Neuronal stem cell (in vitro differentiated cells): ENCODE measurements around the gene UBA5.

Source experiments
- DNase-seq: peaks from one replicate; pipeline ENCODE4 v3.0.0-alpha.2; 2013; ENCODE audit warnings: low spot score
- H2AFZ ChIP-seq: one replicate; pipeline ENCODE4 v1.6.1; 2013; ENCODE audit warnings: mild to moderate bottlenecking, low read length, inconsistent platforms
- H2AK5ac ChIP-seq: 2 replicates; pipeline ENCODE4 v1.6.1; 2013; ENCODE audit warnings: low read depth, mild to moderate bottlenecking, inconsistent platforms, low read length, moderate library complexity, mixed read lengths
- H2BK120ac ChIP-seq: 2 replicates; pipeline ENCODE4 v1.6.1; 2013; ENCODE audit warnings: low read depth, mild to moderate bottlenecking, inconsistent platforms, low read length, moderate library complexity, mixed read lengths
- H2BK12ac ChIP-seq: one replicate; pipeline ENCODE4 v1.6.1; 2013; ENCODE audit warnings: low read length, inconsistent platforms
- H2BK15ac ChIP-seq: 2 replicates; pipeline ENCODE4 v1.6.1; 2013; ENCODE audit warnings: mild to moderate bottlenecking, low read length, inconsistent platforms, mixed read lengths
- H2BK5ac ChIP-seq: one replicate; pipeline ENCODE4 v1.6.1; 2013; ENCODE audit warnings: inconsistent platforms, mild to moderate bottlenecking, low read length, moderate library complexity
- H3K14ac ChIP-seq: one replicate; pipeline ENCODE4 v1.6.1; 2013; ENCODE audit warnings: low read length, inconsistent platforms
- H3K18ac ChIP-seq: 2 replicates; pipeline ENCODE4 v1.6.1; 2013; ENCODE audit warnings: low read length, inconsistent platforms
- H3K23ac ChIP-seq: 2 replicates; pipeline ENCODE4 v1.6.1; 2013; ENCODE audit warnings: low read depth, mild to moderate bottlenecking, mixed read lengths, low read length, inconsistent platforms; ENCODE audit not compliant: poor library complexity
- H3K27ac ChIP-seq: replicated peaks from 3 replicates; pipeline ENCODE4 v1.5.1; 2013; ENCODE audit warnings: low read length, inconsistent platforms
- H3K27me3 ChIP-seq, 3 experiments: 2 replicates each; pipeline ENCODE4 v1.6.1; 2013; ENCODE audit warnings: low read length in 3 of 3, mild to moderate bottlenecking in 2 of 3, inconsistent platforms in 1 of 3, low read depth in 1 of 3, mixed read lengths in 1 of 3, moderate library complexity in 1 of 3; ENCODE audit not compliant: control insufficient read depth in 3 of 3, insufficient read depth in 3 of 3
- H3K36me3 ChIP-seq, 2 donors: replicated peaks in 1 of 2; 2 replicates each; pipeline ENCODE4 v1.6.1; 2013; ENCODE audit warnings: low read length in 2 of 2; ENCODE audit not compliant: control insufficient read depth in 2 of 2, insufficient read depth in 2 of 2
- H3K4ac ChIP-seq: 2 replicates; pipeline ENCODE4 v1.6.1; 2013; ENCODE audit warnings: inconsistent platforms, mild to moderate bottlenecking, low read length, moderate library complexity
- H3K4me1 ChIP-seq, 2 donors: 1 replicate in 1 of 2; 2 replicates in 1 of 2; pipeline ENCODE4 v1.6.1; 2013; ENCODE audit warnings: low read length in 2 of 2, low read depth in 1 of 2; ENCODE audit not compliant: control insufficient read depth in 2 of 2, insufficient read depth in 1 of 2
- H3K4me2 ChIP-seq: one replicate; pipeline ENCODE4 v1.6.1; 2013; ENCODE audit warnings: mild to moderate bottlenecking, low read length, inconsistent platforms; ENCODE audit not compliant: insufficient read depth, poor library complexity, severe bottlenecking
- H3K4me3 ChIP-seq, 2 donors: 2 replicates each; pipeline ENCODE4 v1.5.1; 2013; ENCODE audit warnings: low read length in 2 of 2, mild to moderate bottlenecking in 2 of 2, inconsistent platforms in 1 of 2, moderate library complexity in 1 of 2
- H3K79me1 ChIP-seq: one replicate; pipeline ENCODE4 v1.6.1; 2013; ENCODE audit warnings: low read depth, mild to moderate bottlenecking, inconsistent platforms, low read length, moderate library complexity
- H3K9ac ChIP-seq: one replicate; pipeline ENCODE4 v1.6.1; 2013; ENCODE audit warnings: mild to moderate bottlenecking, low read depth, low read length, inconsistent platforms; ENCODE audit not compliant: poor library complexity
- H3K9me3 ChIP-seq, 2 donors: replicated peaks in 1 of 2; 2 replicates each; pipeline versions ENCODE3 to v1.6.1; 2013; ENCODE audit warnings: low read length in 2 of 2, mild to moderate bottlenecking in 2 of 2, inconsistent platforms in 1 of 2, low read depth in 1 of 2, mixed read lengths in 1 of 2, moderate library complexity in 1 of 2; ENCODE audit not compliant: control insufficient read depth in 2 of 2, insufficient read depth in 1 of 2
- H4K8ac ChIP-seq: one replicate; pipeline ENCODE4 v1.6.1; 2013; ENCODE audit warnings: low read depth, mild to moderate bottlenecking, inconsistent platforms, low read length, moderate library complexity
- H4K91ac ChIP-seq: one replicate; pipeline ENCODE4 v1.6.1; 2013; ENCODE audit warnings: low read length, low read depth, mild to moderate bottlenecking, inconsistent platforms; ENCODE audit not compliant: poor library complexity
- WGBS, 2 donors: extraction: QIAGEN DNeasy Blood & Tissue Kit; methylation state at CpG; one replicate each; pipeline ENCODE4 v1.1.7; 2013; ENCODE audit warnings: missing lambda C conversion rate in 2 of 2, mixed read lengths in 1 of 2; ENCODE audit not compliant: insufficient read length in 2 of 2, insufficient replicate concordance in 1 of 2; ENCODE audit errors: extremely low coverage in 2 of 2; 5-methylcytosine and 5-hydroxymethylcytosine counted together

The UBA5 gene

GRCh38 chr3:132681421-132681820, 21.3 kb downstream of the UBA5 start:
- H3K4me1 ChIP-seq, result no peaks in the 10 kb centered on the region
- no peak overlapping the region for H3K4me2 ChIP-seq
- no peak overlapping the region for H2BK120ac ChIP-seq
- no peak overlapping the region for H2BK5ac ChIP-seq
- H2BK12ac ChIP-seq, result no peak overlapping the region
- H3K18ac ChIP-seq, result no peak overlapping the region
- no peak overlapping the region for H2AK5ac ChIP-seq
- H3K79me1 ChIP-seq, result no peaks in the 10 kb centered on the region
- H4K8ac ChIP-seq, result no peak overlapping the region
- no peak overlapping the region for H3K4ac ChIP-seq
- H3K9ac ChIP-seq, result no peak overlapping the region
- peaks cover 7 to 96% of the 10 kb centered on the region in 2 donors for H3K36me3 ChIP-seq
- H3K27ac ChIP-seq, result no peak overlapping the region
- no peak overlapping the region for H2AFZ ChIP-seq
- no peak overlapping the region for H3K23ac ChIP-seq
- H3K9me3 ChIP-seq, result no peaks in the 10 kb centered on the region
- no peak for DNase-seq
- no peak overlapping the region for H2BK15ac ChIP-seq
- no peaks in the 10 kb centered on the region for H3K27me3 ChIP-seq
- no CpG with 5 or more reads among the region's 3 CpGs for WGBS, 2 donors
- no peak overlapping the region for H3K14ac ChIP-seq
- H4K91ac ChIP-seq, result no peak overlapping the region
- no peak overlapping the region for H3K4me3 ChIP-seq

- Histone ChIP-seq H3K14ac (no peak overlapping the region), H4K91ac (no peak overlapping the region), H2AFZ (no peak overlapping the region), H2BK15ac (no peak overlapping the region), H3K23ac (no peak overlapping the region), H2AK5ac (no peak overlapping the region), H2BK120ac (no peak overlapping the region), H4K8ac (no peak overlapping the region), H3K4me3 (no peak overlapping the region), H3K27ac (no peak overlapping the region), H3K79me1 (no peaks in the 10 kb centered on the region), H3K9ac (no peak overlapping the region), H3K36me3 (peaks cover 5 to 96% of the 10 kb centered on the region in 2 donors), H2BK5ac (no peak overlapping the region), H2BK12ac (no peak overlapping the region), H3K4ac (no peak overlapping the region), H3K18ac (no peak overlapping the region), H3K27me3 (no peaks in the 10 kb centered on the region), H3K4me1 (no peaks in the 10 kb centered on the region), H3K4me2 (no peak overlapping the region), H3K9me3 (no peaks in the 10 kb centered on the region)
- no peak for DNase-seq
Measured at GRCh38 chr3:132682201-132682600, 22.1 kb downstream of the UBA5 start.

- no peak overlapping the region for H2AK5ac ChIP-seq
- no peaks in the 10 kb centered on the region for H3K79me1 ChIP-seq
- H3K9me3 ChIP-seq, result no peaks in the 10 kb centered on the region
- no peak overlapping the region for H2BK12ac ChIP-seq
- no CpG with 5 or more reads among the region's 4 CpGs for WGBS, 2 donors
- no peaks in the 10 kb centered on the region for H3K4me1 ChIP-seq
- no peak overlapping the region for H2BK15ac ChIP-seq
- no peak overlapping the region for H3K4me2 ChIP-seq
- no peak overlapping the region for H3K14ac ChIP-seq
- no peaks in the 10 kb centered on the region for H3K27me3 ChIP-seq
- H3K36me3 ChIP-seq, result peaks cover 15 to 98% of the 10 kb centered on the region in 2 donors
- DNase-seq, result no peak
- no peak overlapping the region for H3K18ac ChIP-seq
- no peak overlapping the region for H3K23ac ChIP-seq
- H4K8ac ChIP-seq, result no peak overlapping the region
- no peak overlapping the region for H2AFZ ChIP-seq
- no peak overlapping the region for H3K27ac ChIP-seq
- H4K91ac ChIP-seq, result no peak overlapping the region
- H3K4ac ChIP-seq, result no peak overlapping the region
- H3K9ac ChIP-seq, result no peak overlapping the region
- no peak overlapping the region for H2BK120ac ChIP-seq
- H3K4me3 ChIP-seq, result no peak overlapping the region
- no peak overlapping the region for H2BK5ac ChIP-seq
Measured at GRCh38 chr3:132690040-132690439, 29.9 kb downstream of the UBA5 start.

GRCh38 chr3:132694991-132695390, 34.9 kb downstream of the UBA5 start:
- H2BK5ac ChIP-seq, result no peak overlapping the region

More at GRCh38 chr3:132694991-132695390, 34.9 kb downstream of the UBA5 start:
- no peak overlapping the region for H4K8ac ChIP-seq
- H3K79me1 ChIP-seq, result no peaks in the 10 kb centered on the region
- no peak overlapping the region for H2AK5ac ChIP-seq
- no peak overlapping the region for H3K18ac ChIP-seq
- no peak overlapping the region for H2BK15ac ChIP-seq
- H2BK120ac ChIP-seq, result no peak overlapping the region
- no peak overlapping the region for H3K4me2 ChIP-seq
- H3K4me3 ChIP-seq, result no peak overlapping the region
- H3K27ac ChIP-seq, result no peak overlapping the region
- no peaks in the 10 kb centered on the region for H3K27me3 ChIP-seq
- no peak overlapping the region for H3K9ac ChIP-seq
- H4K91ac ChIP-seq, result no peak overlapping the region
- DNase-seq, result no peak
- no peak overlapping the region for H2BK12ac ChIP-seq
- H3K23ac ChIP-seq, result no peak overlapping the region
- H3K14ac ChIP-seq, result no peak overlapping the region
- H2AFZ ChIP-seq, result no peak overlapping the region
- H3K4ac ChIP-seq, result no peak overlapping the region
- H3K4me1 ChIP-seq, result no peaks in the 10 kb centered on the region
- WGBS, 2 donors, result no CpG with 5 or more reads among the region's 4 CpGs
- peaks cover 13 to 95% of the 10 kb centered on the region in 2 donors for H3K36me3 ChIP-seq
- H3K9me3 ChIP-seq, result no peaks in the 10 kb centered on the region
